SK-N-SH treated with all-trans-retinoic acid at 6 μM for 48 hours (cell line): Measurements from ENCODE around the gene CDC45.

Source experiments
- CSDC2 ChIP-seq: fragments of 250-450 bp; sonication (Bioruptor Pico); IDR thresholded peaks from 2 replicates; pipeline ENCODE4 v1.5.0; 2020; ENCODE audit warnings: mild to moderate bottlenecking, moderate library complexity
- SNAI2 ChIP-seq: fragments of 250-450 bp; sonication (Bioruptor Pico); IDR thresholded peaks from 2 replicates; pipeline ENCODE4 v1.5.0; 2020; ENCODE audit warnings: mild to moderate bottlenecking, moderate library complexity
- ZFP30 ChIP-seq: fragments of 450-650 bp; formaldehyde crosslinking; IDR thresholded peaks from 2 replicates; pipeline ENCODE4 v1.5.0; 2022; ENCODE audit warnings: mild to moderate bottlenecking, moderate library complexity
- ZNF8 ChIP-seq: fragments of 450-650 bp; formaldehyde crosslinking; IDR thresholded peaks from 2 replicates; pipeline ENCODE4 v1.5.0; 2020; ENCODE audit warnings: mild to moderate bottlenecking, moderate library complexity
- TF ChIP-seq, protein P1 (sequence below): fragments of 250-450 bp; sonication (Bioruptor Pico); IDR thresholded peaks from 2 replicates; pipeline ENCODE4 v1.8.0; 2020; ENCODE audit warnings: mild to moderate bottlenecking, moderate library complexity, borderline replicate concordance
- TF ChIP-seq, protein P2 (sequence below): fragments of 250-450 bp; sonication (Bioruptor Pico); IDR thresholded peaks from 2 replicates; pipeline ENCODE4 v1.8.0; 2021; ENCODE audit warnings: low read depth, mild to moderate bottlenecking, moderate library complexity, borderline replicate concordance

DNA sequence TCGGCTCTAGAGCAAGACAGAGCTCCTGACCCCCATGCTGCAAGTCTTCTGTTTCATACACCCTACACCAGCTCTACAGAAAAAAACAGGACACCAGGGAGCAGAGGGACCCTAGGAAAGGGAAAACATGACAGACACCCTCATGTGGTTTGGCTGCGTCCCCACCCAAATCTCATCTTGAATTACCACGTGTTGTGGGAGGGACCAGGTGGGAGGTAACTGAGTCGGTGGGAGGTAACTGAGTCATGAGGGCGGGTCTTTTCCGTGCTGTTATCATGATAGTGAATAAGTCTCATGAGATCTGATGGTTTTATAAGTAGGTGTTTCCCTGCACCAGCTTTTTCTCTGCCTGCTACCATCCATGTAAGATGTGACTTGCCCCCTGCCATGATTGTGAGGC, 25.6 kb upstream of the CDC45 start:
- TF ChIP-seq ZNF8 (CRISPR knock-in tag) (no peak), ZFP30 (no peak), CSDC2 (CRISPR knock-in tag) (no peak), SNAI2 (CRISPR knock-in tag) (no peak)
- TF ChIP-seq, protein P1, sequence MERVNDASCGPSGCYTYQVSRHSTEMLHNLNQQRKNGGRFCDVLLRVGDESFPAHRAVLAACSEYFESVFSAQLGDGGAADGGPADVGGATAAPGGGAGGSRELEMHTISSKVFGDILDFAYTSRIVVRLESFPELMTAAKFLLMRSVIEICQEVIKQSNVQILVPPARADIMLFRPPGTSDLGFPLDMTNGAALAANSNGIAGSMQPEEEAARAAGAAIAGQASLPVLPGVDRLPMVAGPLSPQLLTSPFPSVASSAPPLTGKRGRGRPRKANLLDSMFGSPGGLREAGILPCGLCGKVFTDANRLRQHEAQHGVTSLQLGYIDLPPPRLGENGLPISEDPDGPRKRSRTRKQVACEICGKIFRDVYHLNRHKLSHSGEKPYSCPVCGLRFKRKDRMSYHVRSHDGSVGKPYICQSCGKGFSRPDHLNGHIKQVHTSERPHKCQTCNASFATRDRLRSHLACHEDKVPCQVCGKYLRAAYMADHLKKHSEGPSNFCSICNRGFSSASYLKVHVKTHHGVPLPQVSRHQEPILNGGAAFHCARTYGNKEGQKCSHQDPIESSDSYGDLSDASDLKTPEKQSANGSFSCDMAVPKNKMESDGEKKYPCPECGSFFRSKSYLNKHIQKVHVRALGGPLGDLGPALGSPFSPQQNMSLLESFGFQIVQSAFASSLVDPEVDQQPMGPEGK = no peak
- TF ChIP-seq, protein P2, sequence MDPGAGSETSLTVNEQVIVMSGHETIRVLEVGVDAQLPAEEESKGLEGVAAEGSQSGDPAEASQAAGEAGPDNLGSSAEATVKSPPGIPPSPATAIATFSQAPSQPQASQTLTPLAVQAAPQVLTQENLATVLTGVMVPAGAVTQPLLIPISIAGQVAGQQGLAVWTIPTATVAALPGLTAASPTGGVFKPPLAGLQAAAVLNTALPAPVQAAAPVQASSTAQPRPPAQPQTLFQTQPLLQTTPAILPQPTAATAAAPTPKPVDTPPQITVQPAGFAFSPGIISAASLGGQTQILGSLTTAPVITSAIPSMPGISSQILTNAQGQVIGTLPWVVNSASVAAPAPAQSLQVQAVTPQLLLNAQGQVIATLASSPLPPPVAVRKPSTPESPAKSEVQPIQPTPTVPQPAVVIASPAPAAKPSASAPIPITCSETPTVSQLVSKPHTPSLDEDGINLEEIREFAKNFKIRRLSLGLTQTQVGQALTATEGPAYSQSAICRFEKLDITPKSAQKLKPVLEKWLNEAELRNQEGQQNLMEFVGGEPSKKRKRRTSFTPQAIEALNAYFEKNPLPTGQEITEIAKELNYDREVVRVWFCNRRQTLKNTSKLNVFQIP (CRISPR knock-in tag) = no peak
